Right atrium auricular region (tissue), 2 donors: ENCODE measurements around the gene PDZD2. TPM values are rescaled to one million over a fixed set of nuclear protein-coding genes. Genes with fewer than 3 reads are reported as not detected.
"Not testable (repeated sequence)": the region's sequence is repeated elsewhere in the genome, so short reads cannot be mapped to it uniquely, and the experiment has no call there.

Source experiments
- DNase-seq: peaks from one replicate; pipeline ENCODE4 v3.0.0-alpha.2; 2019; ENCODE audit warnings: low spot score
- H3K27ac ChIP-seq, 2 donors: fragments of 200-600 bp; sonication (generic); 1 replicate in 1 of 2; 2 replicates in 1 of 2; pipeline ENCODE4 v1.5.1; 2016 to 2019
- H3K27me3 ChIP-seq, 2 donors: fragments of 200-600 bp; sonication (generic); one replicate each; pipeline versions ENCODE4 v1.5.1 to v1.6.0; 2017 to 2019
- H3K36me3 ChIP-seq: fragments of 200-600 bp; sonication (generic); one replicate; pipeline ENCODE4 v1.5.1; 2016
- H3K4me1 ChIP-seq, 2 donors: fragments of 200-600 bp; sonication (generic); one replicate each; pipeline versions ENCODE4 v1.5.1 to v1.6.0; 2017 to 2019
- H3K4me3 ChIP-seq, 2 donors: fragments of 200-600 bp; sonication (generic); 1 replicate in 1 of 2; 2 replicates in 1 of 2; pipeline ENCODE4 v1.5.1; 2017 to 2019; ENCODE audit warnings: mild to moderate bottlenecking in 1 of 2, moderate library complexity in 1 of 2
- H3K9me3 ChIP-seq, 2 donors: fragments of 200-600 bp; sonication (generic); one replicate each; pipeline ENCODE4 v1.5.1; 2019
- total RNA-seq, 2 donors: library from RNA; depleted of rRNA; stranded (reverse); fragments of >200 nt; gene quantifications; one replicate each; pipeline ENCODE4 v1.1.0, GENCODE V29; 2016
- TF ChIP-seq, protein P1 (sequence below), 2 donors: fragments of 200-600 bp; sonication (generic); IDR thresholded peaks; one replicate each; pipeline ENCODE4 v1.5.1; 2019; ENCODE audit warnings: antibody characterized with exemption in 2 of 2

The PDZD2 gene
- total RNA-seq, 2 donors from 2014 or later = 79.5 to 86.4 TPM

GRCh38 chr5:32116574-32117313 is 477.8 kb downstream of the PDZD2 start:
- H3K36me3 ChIP-seq = peaks cover 32% of the 10 kb centered on the region
- TF ChIP-seq, protein P1, sequence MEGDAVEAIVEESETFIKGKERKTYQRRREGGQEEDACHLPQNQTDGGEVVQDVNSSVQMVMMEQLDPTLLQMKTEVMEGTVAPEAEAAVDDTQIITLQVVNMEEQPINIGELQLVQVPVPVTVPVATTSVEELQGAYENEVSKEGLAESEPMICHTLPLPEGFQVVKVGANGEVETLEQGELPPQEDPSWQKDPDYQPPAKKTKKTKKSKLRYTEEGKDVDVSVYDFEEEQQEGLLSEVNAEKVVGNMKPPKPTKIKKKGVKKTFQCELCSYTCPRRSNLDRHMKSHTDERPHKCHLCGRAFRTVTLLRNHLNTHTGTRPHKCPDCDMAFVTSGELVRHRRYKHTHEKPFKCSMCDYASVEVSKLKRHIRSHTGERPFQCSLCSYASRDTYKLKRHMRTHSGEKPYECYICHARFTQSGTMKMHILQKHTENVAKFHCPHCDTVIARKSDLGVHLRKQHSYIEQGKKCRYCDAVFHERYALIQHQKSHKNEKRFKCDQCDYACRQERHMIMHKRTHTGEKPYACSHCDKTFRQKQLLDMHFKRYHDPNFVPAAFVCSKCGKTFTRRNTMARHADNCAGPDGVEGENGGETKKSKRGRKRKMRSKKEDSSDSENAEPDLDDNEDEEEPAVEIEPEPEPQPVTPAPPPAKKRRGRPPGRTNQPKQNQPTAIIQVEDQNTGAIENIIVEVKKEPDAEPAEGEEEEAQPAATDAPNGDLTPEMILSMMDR (IDR thresholded peaks at IDR 0.05) = no peak
- DNase-seq = no peak
- no peaks in the 10 kb centered on the region for H3K4me1 ChIP-seq
- no peaks in the 10 kb centered on the region for H3K9me3 ChIP-seq
- H3K27ac ChIP-seq = no peak overlapping the region
- no peaks in the 10 kb centered on the region for H3K27me3 ChIP-seq
- no peak overlapping the region for H3K4me3 ChIP-seq

DNA sequence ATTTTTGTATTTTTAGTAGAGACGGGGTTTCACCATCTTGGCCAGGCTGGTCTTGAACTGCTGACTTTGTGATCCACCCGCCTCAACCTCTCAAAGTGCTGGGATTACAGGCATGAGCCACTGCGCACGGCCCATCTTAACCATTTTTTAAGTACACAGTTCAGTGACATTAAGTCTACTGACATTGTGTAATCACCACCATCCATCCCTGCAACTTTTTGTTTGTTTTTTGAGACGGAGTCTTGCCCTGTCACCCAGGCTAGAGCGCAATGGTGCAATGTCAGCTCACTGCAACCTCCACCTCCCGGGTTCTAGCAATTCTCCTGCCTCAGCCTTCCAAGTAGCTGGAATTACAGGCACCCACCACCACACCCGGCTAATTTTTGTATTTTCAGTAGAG is 480.0 kb downstream of the PDZD2 start:
- not testable (repeated sequence) for H3K27me3 ChIP-seq, DNase-seq, H3K9me3 ChIP-seq, H3K27ac ChIP-seq, H3K4me3 ChIP-seq
- Histone ChIP-seq H3K4me1 (peaks cover 0 to 12% of the 10 kb centered on the region in 2 donors), H3K36me3 (peaks cover 35% of the 10 kb centered on the region)

GRCh38 chr5:32123058-32123805 is 484.3 kb downstream of the PDZD2 start:
- Histone ChIP-seq H3K4me3 (no peak overlapping the region), H3K27me3 (no peaks in the 10 kb centered on the region), H3K36me3 (peaks cover 50% of the 10 kb centered on the region), H3K9me3 (no peaks in the 10 kb centered on the region), H3K4me1 (peaks cover 0 to 17% of the 10 kb centered on the region in 2 donors), H3K27ac (peak overlapping the region in 1 of 2 donors; percentile 1)
- no peak for DNase-seq
- TF ChIP-seq, protein P1 (IDR thresholded peaks at IDR 0.05) = no peak

DNA sequence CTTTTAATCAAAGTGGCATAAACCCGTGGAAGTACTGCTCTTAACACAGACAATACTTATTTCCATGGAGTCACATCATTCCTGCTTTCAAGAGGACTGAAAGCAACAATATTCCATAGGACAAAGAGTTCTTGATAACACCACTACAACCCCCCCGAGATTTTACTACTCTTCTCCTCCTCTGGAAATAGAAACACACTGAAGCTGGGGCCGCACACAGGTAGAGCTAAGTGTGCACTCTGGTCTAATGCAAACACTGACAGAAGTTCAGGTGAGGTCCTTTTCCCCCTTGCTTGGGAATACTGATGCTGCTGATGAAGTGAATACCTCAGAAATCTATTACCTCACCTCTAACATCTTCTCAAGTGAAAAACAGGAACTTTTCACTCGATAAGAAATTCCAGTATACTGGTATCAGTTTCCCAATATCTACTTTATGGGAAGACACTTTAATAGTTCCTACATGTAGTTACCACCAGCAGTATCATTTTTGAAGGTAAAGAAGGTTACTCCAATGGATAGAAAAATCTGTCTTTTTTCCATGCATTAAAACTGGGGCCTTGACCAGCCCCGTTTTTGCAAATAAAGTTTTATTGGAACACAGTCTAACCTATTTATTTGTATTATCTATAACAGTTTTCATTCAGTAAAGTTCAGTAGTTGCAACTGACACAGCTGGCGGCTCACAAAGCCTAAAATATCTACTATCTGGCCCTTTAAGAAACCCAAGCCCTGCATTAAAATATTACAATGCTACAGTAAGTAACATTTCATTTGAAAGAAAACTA is 485.2 kb downstream of the PDZD2 start:
- Histone ChIP-seq H3K36me3 (peaks cover 50% of the 10 kb centered on the region), H3K9me3 (no peaks in the 10 kb centered on the region), H3K27ac (no peak overlapping the region), H3K4me3 (no peak overlapping the region), H3K4me1 (peaks cover 0 to 17% of the 10 kb centered on the region in 2 donors), H3K27me3 (no peaks in the 10 kb centered on the region)
- no peak for DNase-seq
- TF ChIP-seq, protein P1 (IDR thresholded peaks at IDR 0.05) = no peak

DNA sequence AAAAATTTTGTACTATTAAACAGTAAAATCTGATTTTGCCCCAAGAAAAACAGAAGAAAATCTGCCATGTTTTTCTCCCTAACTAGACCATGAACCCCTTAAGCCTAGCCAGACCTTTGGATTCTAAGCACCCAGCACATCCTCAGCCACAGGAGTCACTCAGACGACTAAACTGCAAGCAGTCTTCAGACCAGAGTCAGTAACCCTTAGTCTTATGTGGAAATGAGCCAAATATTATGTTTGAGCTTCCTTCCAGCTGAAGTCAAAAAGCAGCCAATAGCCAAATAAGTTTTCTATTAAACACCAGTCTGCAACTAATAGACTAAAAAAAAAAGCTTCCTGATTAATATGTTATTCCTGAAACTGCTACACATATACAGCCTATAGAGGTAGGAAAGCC is 487.8 kb downstream of the PDZD2 start:
- Histone ChIP-seq H3K9me3 (no peaks in the 10 kb centered on the region), H3K27ac (no peak overlapping the region), H3K27me3 (no peaks in the 10 kb centered on the region), H3K4me1 (peaks cover 0 to 22% of the 10 kb centered on the region in 2 donors), H3K4me3 (no peak overlapping the region), H3K36me3 (peaks cover 25% of the 10 kb centered on the region)
- DNase-seq = no peak
- TF ChIP-seq, protein P1 (IDR thresholded peaks at IDR 0.05) = no peak

DNA sequence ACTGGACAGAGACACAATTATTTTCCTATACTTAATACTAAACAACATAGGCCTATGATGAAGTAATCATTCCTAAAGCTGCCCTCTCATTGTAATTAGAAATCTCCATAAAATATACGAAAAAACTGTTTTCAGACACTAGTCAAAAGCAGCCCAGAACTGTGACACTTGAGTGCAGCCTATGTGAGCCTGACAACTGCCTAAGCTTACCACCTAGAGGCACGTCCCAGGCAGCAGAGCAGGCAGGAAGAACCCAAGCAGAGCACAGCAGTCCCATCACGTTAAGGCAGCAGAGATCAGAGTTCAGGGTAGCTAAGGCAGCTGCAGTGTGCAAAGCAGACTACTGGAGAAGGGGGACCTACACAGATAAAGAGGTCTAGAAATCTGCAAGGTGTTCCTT is 488.8 kb downstream of the PDZD2 start:
- DNase-seq = no peak
- H3K4me1 ChIP-seq = peaks cover 0 to 22% of the 10 kb centered on the region in 2 donors
- H3K9me3 ChIP-seq = no peaks in the 10 kb centered on the region
- peaks cover 22% of the 10 kb centered on the region for H3K36me3 ChIP-seq
- H3K27ac ChIP-seq = no peak overlapping the region
- no peak overlapping the region for H3K4me3 ChIP-seq
- TF ChIP-seq, protein P1 (IDR thresholded peaks at IDR 0.05) = no peak
- no peaks in the 10 kb centered on the region for H3K27me3 ChIP-seq
